IMR-90 (cell line): Measurements from ENCODE around the gene NTM. TPM values are rescaled to one million over a fixed set of nuclear protein-coding genes. Genes with fewer than 3 reads are reported as not detected.

Experiments
- ATAC-seq: fragments of 200-7000 bp; cut with Tn5 transposase; 2 replicates; pipeline ENCODE4 v1.9.1; 2020; ENCODE audit warnings: low read depth, mild to moderate bottlenecking, moderate library complexity
- BruUV-seq: library from RNA; stranded (reverse); fragments of 400-500 nt; replicated peaks from 2 replicates; lab custom pipeline; 2021; lab: Mats Ljungman, UMichigan
- CTCF ChIA-PET: fragments of 300-600 bp; formaldehyde crosslinking; extraction: SDS; loops from one replicate; lab custom pipeline; 2021; ENCODE audit warnings: antibody characterized with exemption; lab: Yijun Ruan, JAX
- POLR2A ChIA-PET: fragments of 300-600 bp; sonication (Branson Sonifier 250); formaldehyde crosslinking; loops from one replicate; lab custom pipeline; 2022; ENCODE audit warnings: antibody characterized with exemption; ENCODE audit not compliant: unreplicated experiment; lab: Charles Lee
- DNase-seq: peaks from one replicate; pipeline ENCODE4 v3.0.0; 2013
- H2AFZ ChIP-seq: replicated peaks from 2 replicates; pipeline ENCODE3; 2013; ENCODE audit warnings: low read length, mild to moderate bottlenecking; ENCODE audit not compliant: poor library complexity
- H2AK5ac ChIP-seq: 2 replicates; pipeline ENCODE4 v1.6.1; 2013; ENCODE audit warnings: low read depth, low read length, inconsistent platforms
- H2AK9ac ChIP-seq: replicated peaks from 2 replicates; pipeline ENCODE3; 2013; ENCODE audit warnings: mild to moderate bottlenecking, low read depth, low read length, moderate library complexity; ENCODE audit not compliant: poor library complexity
- H2BK120ac ChIP-seq: 2 replicates; pipeline ENCODE4 v1.6.1; 2013; ENCODE audit warnings: low read depth, low read length, inconsistent platforms
- H2BK15ac ChIP-seq: 3 replicates; pipeline ENCODE4 v1.6.1; 2013; ENCODE audit warnings: low read depth, low read length, inconsistent platforms
- H2BK20ac ChIP-seq: 2 replicates; pipeline ENCODE4 v1.6.1; 2013; ENCODE audit warnings: low read depth, mild to moderate bottlenecking, inconsistent platforms, low read length, moderate library complexity
- H2BK5ac ChIP-seq: 2 replicates; pipeline ENCODE4 v1.6.1; 2013; ENCODE audit warnings: mild to moderate bottlenecking, low read depth, low read length, inconsistent platforms; ENCODE audit not compliant: poor library complexity, severe bottlenecking
- H3K14ac ChIP-seq: replicated peaks from 2 replicates; pipeline ENCODE4 v1.6.1; 2013; ENCODE audit warnings: low read depth, low read length, inconsistent platforms
- H3K18ac ChIP-seq: 2 replicates; pipeline ENCODE4 v1.6.1; 2013; ENCODE audit warnings: low read depth, low read length, control low read depth
- H3K23ac ChIP-seq: 2 replicates; pipeline ENCODE4 v1.6.1; 2013; ENCODE audit warnings: low read depth, low read length, inconsistent platforms
- H3K27ac ChIP-seq: 2 replicates; pipeline ENCODE4 v1.5.1; 2013; ENCODE audit warnings: mild to moderate bottlenecking, control low read depth, low read length; ENCODE audit not compliant: insufficient read depth
- H3K27me3 ChIP-seq: 2 replicates; pipeline ENCODE4 v1.6.1; 2013; ENCODE audit warnings: low read length; ENCODE audit not compliant: control insufficient read depth, insufficient read depth
- H3K36me3 ChIP-seq: 2 replicates; pipeline ENCODE4 v1.6.1; 2013; ENCODE audit warnings: low read length, mixed read lengths; ENCODE audit not compliant: control insufficient read depth, insufficient read depth
- H3K4ac ChIP-seq: 2 replicates; pipeline ENCODE4 v1.6.1; 2013; ENCODE audit warnings: low read depth, low read length, inconsistent platforms
- H3K4me1 ChIP-seq: 2 replicates; pipeline ENCODE4 v1.6.1; 2013; ENCODE audit warnings: low read length, mixed read lengths; ENCODE audit not compliant: control insufficient read depth, insufficient read depth
- H3K4me2 ChIP-seq: 2 replicates; pipeline ENCODE4 v1.6.1; 2013; ENCODE audit warnings: low read depth, mild to moderate bottlenecking, control low read depth, low read length, moderate library complexity
- H3K4me3 ChIP-seq: 2 replicates; pipeline ENCODE4 v1.5.1; 2013; ENCODE audit warnings: low read depth, mild to moderate bottlenecking, control low read depth, low read length, moderate library complexity; ENCODE audit not compliant: insufficient read depth
- H3K56ac ChIP-seq: 2 replicates; pipeline ENCODE4 v1.6.1; 2013; ENCODE audit warnings: low read length, inconsistent platforms; ENCODE audit not compliant: insufficient read depth; ENCODE audit errors: extremely low read depth
- H3K79me1 ChIP-seq, 2 experiments: 2 replicates each; pipeline ENCODE4 v1.6.1; 2013; ENCODE audit warnings: low read length in 2 of 2, inconsistent platforms in 1 of 2, low read depth in 1 of 2
- H3K9ac ChIP-seq: 2 replicates; pipeline ENCODE4 v1.6.1; 2013; ENCODE audit warnings: low read depth, low read length, control low read depth
- H3K9me1 ChIP-seq: 2 replicates; pipeline ENCODE4 v1.6.1; 2013; ENCODE audit warnings: low read length, inconsistent platforms; ENCODE audit not compliant: insufficient read depth
- H3K9me3 ChIP-seq: 2 replicates; pipeline ENCODE4 v1.6.1; 2013; ENCODE audit warnings: low read length; ENCODE audit not compliant: control insufficient read depth, insufficient read depth
- H4K20me1 ChIP-seq: 2 replicates; pipeline ENCODE4 v1.6.1; 2013; ENCODE audit warnings: low read length, inconsistent platforms; ENCODE audit not compliant: insufficient read depth
- H4K5ac ChIP-seq: 2 replicates; pipeline ENCODE4 v1.6.1; 2013; ENCODE audit warnings: mild to moderate bottlenecking, low read depth, low read length, control low read depth
- H4K8ac ChIP-seq, 2 experiments: 2 replicates each; pipeline ENCODE4 v1.6.1; 2013; ENCODE audit warnings: low read depth in 2 of 2, low read length in 2 of 2, control low read depth in 1 of 2, inconsistent platforms in 1 of 2
- H4K91ac ChIP-seq: 2 replicates; pipeline ENCODE4 v1.6.1; 2013; ENCODE audit warnings: low read depth, low read length, inconsistent platforms; ENCODE audit not compliant: insufficient read depth
- CEBPB ChIP-seq: IDR thresholded peaks from 2 replicates; pipeline ENCODE4 v1.6.1; 2012; ENCODE audit warnings: low read depth, low read length, improper control_type of control experiment
- CTCF ChIP-seq: conservative IDR thresholded peaks from 2 replicates; pipeline ENCODE4 v1.5.1; 2012; ENCODE audit warnings: mild to moderate bottlenecking, low read depth, low read length, improper control_type of control experiment
- MXI1 ChIP-seq: IDR thresholded peaks from 2 replicates; pipeline ENCODE4 v1.6.1; 2012; ENCODE audit warnings: low read depth, mild to moderate bottlenecking, low read length, moderate library complexity, borderline replicate concordance
- POLR2A ChIP-seq: IDR thresholded peaks from 2 replicates; pipeline ENCODE4 v1.6.1; 2012; ENCODE audit warnings: mild to moderate bottlenecking, low read depth, low read length
- RAD21 ChIP-seq: IDR thresholded peaks from 2 replicates; pipeline ENCODE4 v1.6.1; 2012; ENCODE audit warnings: low read length, improper control_type of control experiment
- RFX5 ChIP-seq: IDR thresholded peaks from 2 replicates; pipeline ENCODE4 v1.8.0; 2012; ENCODE audit warnings: low read depth, mild to moderate bottlenecking, low read length, moderate library complexity
- SMC3 ChIP-seq: fragments of 150-350 bp; IDR thresholded peaks from 2 replicates; pipeline ENCODE4 v1.6.1; 2016; ENCODE audit warnings: low read depth, mild to moderate bottlenecking, antibody characterized with exemption, low read length, moderate library complexity
- WGBS, 2 experiments: methylation state at CpG; one replicate each; pipeline versions ENCODE4 v1.1.5 to v1.1.7; 2013; ENCODE audit warnings: missing lambda C conversion rate in 2 of 2; ENCODE audit not compliant: insufficient read length in 1 of 2; ENCODE audit errors: extremely low coverage in 2 of 2; 5-methylcytosine and 5-hydroxymethylcytosine counted together
- dilution Hi-C: fragments of 300-500 bp; cut with HindIII; formaldehyde crosslinking; loops from one replicate; pipeline ENCODE4 v1.14.3; 2018; ENCODE audit warnings: low sequenced_read_pairs; ENCODE audit not compliant: unreplicated experiment
- in situ Hi-C: fragments of 300-500 bp; cut with MboI; formaldehyde crosslinking; loops from 3 replicates; pipeline ENCODE4 v1.14.3; 2019; ENCODE audit warnings: low sequenced_read_pairs, inconsistent platforms, mixed read lengths
- intact Hi-C: fragments of 100-400 bp; cut with micrococcal nuclease; formaldehyde crosslinking; loops from 2 replicates; pipeline ENCODE4 v1.10.0; 2022
- polyA plus RNA-seq, 3 experiments: library from polyadenylated mRNA; depleted of rRNA; stranded (reverse); fragments of >200 nt; gene quantifications; 2 replicates each; pipeline ENCODE4 v1.2.3, GENCODE V29; 2012; ENCODE audit warnings: low replicate concordance in 1 of 3
- total RNA-seq: library from RNA; depleted of rRNA; stranded (reverse); fragments of >200 nt; gene quantifications from 2 replicates; pipeline ENCODE4 v1.2.3, GENCODE V29; 2012
- TF ChIP-seq, protein P1 (sequence below): fragments of 150-350 bp; IDR thresholded peaks from 2 replicates; pipeline ENCODE4 v1.6.1; 2016; ENCODE audit warnings: low read depth, mild to moderate bottlenecking, low read length, moderate library complexity, borderline replicate concordance
- TF ChIP-seq, protein P2 (sequence below): fragments of 150-350 bp; IDR thresholded peaks from 2 replicates; pipeline ENCODE4 v1.6.1; 2017; ENCODE audit warnings: mild to moderate bottlenecking, antibody characterized with exemption, low read length, low read depth

Gene NTM
- total and polyA plus RNA-seq, 2 of the 4 experiments (the other 2 are of a cell fraction): 19.5 to 25.5 TPM

DNA sequence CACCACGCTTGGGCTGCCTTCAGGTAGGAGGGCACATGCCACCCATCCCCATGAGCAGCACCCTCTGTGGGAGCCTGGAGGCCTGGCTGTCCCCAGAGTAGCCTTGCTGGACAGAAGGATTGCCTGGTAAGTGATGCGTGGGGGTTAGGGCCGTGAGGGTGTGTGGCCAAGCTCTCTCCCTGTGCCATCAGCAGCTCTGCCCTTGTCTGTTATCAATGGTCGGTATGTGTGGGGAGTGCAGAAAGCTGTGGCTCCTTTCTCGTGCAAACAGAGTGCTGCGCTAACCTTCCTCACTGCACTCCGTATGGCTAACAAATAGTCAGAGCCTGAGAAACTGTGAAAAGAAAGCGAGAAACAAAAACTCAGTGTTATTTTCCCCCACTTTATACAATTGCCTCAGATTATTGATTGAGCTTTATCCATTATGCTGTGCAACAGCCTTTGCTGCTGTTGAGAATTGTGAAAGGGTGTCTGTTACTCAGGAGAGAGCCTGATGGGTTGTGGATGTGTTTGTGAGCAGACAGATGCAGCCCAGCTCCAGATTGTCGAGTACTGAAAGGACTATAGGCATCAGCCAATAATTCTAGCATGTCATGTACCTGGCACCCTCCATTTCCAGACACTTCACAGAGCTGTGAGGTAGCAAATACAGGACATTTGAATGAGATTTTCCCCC, 432.2 kb downstream of the NTM start:
- Histone ChIP-seq H3K9me3 (no peaks in the 10 kb centered on the region), H3K36me3 (no peaks in the 10 kb centered on the region), H3K9me1 (no peaks in the 10 kb centered on the region), H2BK15ac (no peak overlapping the region), H4K91ac (no peak overlapping the region), H4K8ac (no peak overlapping the region), H3K4me1 (no peaks in the 10 kb centered on the region), H2BK20ac (no peak overlapping the region), H3K27ac (no peak overlapping the region), H3K14ac (no peak overlapping the region), H2AK5ac (no peak overlapping the region), H3K4me3 (no peak overlapping the region), H4K20me1 (no peaks in the 10 kb centered on the region), H3K4me2 (no peak overlapping the region), H3K9ac (no peak overlapping the region), H3K4ac (no peak overlapping the region), H2AK9ac (no peak overlapping the region), H3K79me1 (no peaks in the 10 kb centered on the region), H3K18ac (no peak overlapping the region), H3K23ac (no peak overlapping the region), H3K27me3 (peaks cover 33% of the 10 kb centered on the region), H2AFZ (no peak overlapping the region), H4K5ac (no peak overlapping the region), H2BK5ac (no peak overlapping the region), H2BK120ac (no peak overlapping the region), H3K56ac (no peak overlapping the region)
- BruUV-seq: no TSS peak
- ChIA-PET POLR2A (no interaction called here), CTCF (no interaction called here)
- WGBS, 2 experiments: no CpG with 5 or more reads among the region's 9 CpGs
- ATAC-seq: no peak
- DNase-seq: no peak
- TF ChIP-seq CEBPB: no peak
- TF ChIP-seq SMC3: no peak
- no peak for TF ChIP-seq CTCF
- TF ChIP-seq, protein P1, sequence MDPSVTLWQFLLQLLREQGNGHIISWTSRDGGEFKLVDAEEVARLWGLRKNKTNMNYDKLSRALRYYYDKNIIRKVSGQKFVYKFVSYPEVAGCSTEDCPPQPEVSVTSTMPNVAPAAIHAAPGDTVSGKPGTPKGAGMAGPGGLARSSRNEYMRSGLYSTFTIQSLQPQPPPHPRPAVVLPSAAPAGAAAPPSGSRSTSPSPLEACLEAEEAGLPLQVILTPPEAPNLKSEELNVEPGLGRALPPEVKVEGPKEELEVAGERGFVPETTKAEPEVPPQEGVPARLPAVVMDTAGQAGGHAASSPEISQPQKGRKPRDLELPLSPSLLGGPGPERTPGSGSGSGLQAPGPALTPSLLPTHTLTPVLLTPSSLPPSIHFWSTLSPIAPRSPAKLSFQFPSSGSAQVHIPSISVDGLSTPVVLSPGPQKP: no peak
- TF ChIP-seq, protein P2, sequence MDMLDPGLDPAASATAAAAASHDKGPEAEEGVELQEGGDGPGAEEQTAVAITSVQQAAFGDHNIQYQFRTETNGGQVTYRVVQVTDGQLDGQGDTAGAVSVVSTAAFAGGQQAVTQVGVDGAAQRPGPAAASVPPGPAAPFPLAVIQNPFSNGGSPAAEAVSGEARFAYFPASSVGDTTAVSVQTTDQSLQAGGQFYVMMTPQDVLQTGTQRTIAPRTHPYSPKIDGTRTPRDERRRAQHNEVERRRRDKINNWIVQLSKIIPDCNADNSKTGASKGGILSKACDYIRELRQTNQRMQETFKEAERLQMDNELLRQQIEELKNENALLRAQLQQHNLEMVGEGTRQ: no peak
- TF ChIP-seq MXI1: no peak
- no peak for TF ChIP-seq POLR2A
- TF ChIP-seq RAD21: no peak
- TF ChIP-seq RFX5: no peak
- intact Hi-C loops: no loop called here
- in situ Hi-C loops: no loop called here
- dilution Hi-C loops: no loop called here
